HG02571 (cell line): Measurements from ENCODE around the gene CHST3.
"Not testable (repeated sequence)": the region's sequence is repeated elsewhere in the genome, so short reads cannot be mapped to it uniquely, and the experiment has no call there.

Experiments used
- ATAC-seq: cut with Tn5 transposase; IDR thresholded peaks from one replicate; pipeline ENCODE4 v1.9.1; 2021; ENCODE audit warnings: mild to moderate bottlenecking, moderate library complexity; ENCODE audit not compliant: unreplicated experiment

Gene CHST3

GRCh38 chr10:72026278-72027111 lies 62.3 kb downstream of the CHST3 start:
- no peak for ATAC-seq

GRCh38 chr10:72027498-72027897 lies 63.3 kb downstream of the CHST3 start:
- no peak for ATAC-seq

- no peak for ATAC-seq
These were observed 65.2 kb downstream of the CHST3 start for GRCh38 chr10:72029414-72029813.

- ATAC-seq: no peak
These were observed 66.8 kb downstream of the CHST3 start for GRCh38 chr10:72030762-72031543.

- no peak for ATAC-seq
These were observed 67.5 kb downstream of the CHST3 start for GRCh38 chr10:72031706-72032105.

- not testable (repeated sequence) for ATAC-seq
These were observed 68.4 kb downstream of the CHST3 start for GRCh38 chr10:72032409-72033162.

- no peak for ATAC-seq
These were observed 69.9 kb downstream of the CHST3 start for GRCh38 chr10:72034040-72034499.

- ATAC-seq: no peak
These were observed 70.6 kb downstream of the CHST3 start for GRCh38 chr10:72034761-72035160.

- ATAC-seq: no peak
These were observed 71.2 kb downstream of the CHST3 start for GRCh38 chr10:72035252-72035887.

GRCh38 chr10:72037266-72037665 lies 73.1 kb downstream of the CHST3 start:
- ATAC-seq: no peak

- no peak for ATAC-seq
These were observed 73.6 kb downstream of the CHST3 start for GRCh38 chr10:72037811-72038210.

- no peak for ATAC-seq
These were observed 74.3 kb downstream of the CHST3 start for GRCh38 chr10:72038458-72039001.

GRCh38 chr10:72039377-72039776 lies 75.2 kb downstream of the CHST3 start:
- ATAC-seq: no peak

- no peak for ATAC-seq
These were observed 77.3 kb downstream of the CHST3 start for GRCh38 chr10:72041491-72041890.

GRCh38 chr10:72043016-72043834 lies 79.0 kb downstream of the CHST3 start:
- ATAC-seq: no peak

GRCh38 chr10:72044417-72045041 lies 80.3 kb downstream of the CHST3 start:
- no peak for ATAC-seq

- no peak for ATAC-seq
These were observed 81.4 kb downstream of the CHST3 start for GRCh38 chr10:72045586-72045985.

- no peak for ATAC-seq
These were observed 84.4 kb downstream of the CHST3 start for GRCh38 chr10:72048450-72049124.

- ATAC-seq: no peak
These were observed 85.3 kb downstream of the CHST3 start for GRCh38 chr10:72049472-72049871.
